ENCODE measurements around the gene ATP6V1B1. TPM values are rescaled to one million over a fixed set of nuclear protein-coding genes. Genes with fewer than 3 reads are reported as not detected.

The ATP6V1B1 gene
- total and polyA plus RNA-seq, 2 experiments from 2014 or later = not detected

DNA sequence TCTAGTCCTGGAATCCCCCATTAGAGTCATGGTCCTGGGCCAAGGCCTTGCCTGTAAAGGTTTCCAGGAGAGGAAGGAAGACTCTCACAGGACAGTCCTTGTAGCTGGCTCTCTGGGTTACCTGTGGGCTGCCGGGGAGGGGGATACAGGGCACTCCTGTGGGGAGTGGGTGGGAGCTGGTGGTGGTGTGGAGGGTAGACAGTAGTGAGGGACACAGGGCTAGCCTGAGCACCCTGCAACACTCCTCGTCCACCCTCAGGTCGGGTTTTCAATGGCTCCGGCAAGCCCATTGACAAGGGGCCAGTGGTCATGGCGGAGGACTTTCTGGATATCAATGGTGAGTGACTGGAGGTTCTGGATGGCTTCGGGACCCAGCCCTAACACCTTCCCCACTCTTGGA lies 23.1 kb downstream of the ATP6V1B1 start:
- H3K27me3 ChIP-seq (ENCODE audit: insufficient read depth) = peaks cover 30% of the 10 kb centered on the region

More for the DNA sequence above, 23.1 kb downstream of the ATP6V1B1 start:
- Histone ChIP-seq H4K20me1 (replicated peaks; ENCODE audit: insufficient read depth) (no peaks in the 10 kb centered on the region), H3K4me1 (ENCODE audit: insufficient read depth) (no peaks in the 10 kb centered on the region), H2AFZ (no peak overlapping the region), H3K27ac (ENCODE audit: low read depth) (no peak overlapping the region), H3K79me2 (replicated peaks; ENCODE audit: insufficient read depth) (no peaks in the 10 kb centered on the region), H3K9me2 (ENCODE audit: insufficient read depth) (no peaks in the 10 kb centered on the region), H3K36me3 (ENCODE audit: insufficient read depth) (no peaks in the 10 kb centered on the region), H3K4me2 (no peak overlapping the region), H3F3A (replicated peaks; ENCODE audit: low read depth) (no peaks in the 10 kb centered on the region), H3K4me3 (no peak overlapping the region)
- Mint-ChIP-seq H3K9me3 (no peaks in the 10 kb centered on the region), H3K4me1 (no peaks in the 10 kb centered on the region; the same call in 2 of the 3 replicates), H3K36me3 (ENCODE audit: low read depth) (no peaks in the 10 kb centered on the region), H3K27ac (no peak overlapping the region), H3K27me3 (ENCODE audit: insufficient read depth, low read depth, poor library complexity) (peaks cover 38% of the 10 kb centered on the region), H3K4me3 (no peak overlapping the region)
- ATAC-seq = no peak
- TF ChIP-seq EZH2 (IDR thresholded peaks at IDR 0.05; ENCODE audit: low read depth, unreplicated experiment) = no peak
- TF ChIP-seq ETS1 (IDR thresholded peaks at IDR 0.05) = no peak
- no peak for TF ChIP-seq CREB1 (CRISPR knock-in tag; IDR thresholded peaks at IDR 0.05; ENCODE audit: low read depth)
- TF ChIP-seq EZH2phosphoT487 (IDR thresholded peaks at IDR 0.05; ENCODE audit: unreplicated experiment) = no peak
- no peak for TF ChIP-seq NANOG (IDR thresholded peaks at IDR 0.05; ENCODE audit: borderline replicate concordance)
- TF ChIP-seq JUNB (IDR thresholded peaks at IDR 0.05; ENCODE audit: unreplicated experiment) = no peak
- TF ChIP-seq STAT1 (IDR thresholded peaks at IDR 0.05; ENCODE audit: unreplicated experiment) = no peak
- no peak for TF ChIP-seq ZNF114 (CRISPR knock-in tag; IDR thresholded peaks at IDR 0.05)
- TF ChIP-seq CTCF (conservative IDR thresholded peaks at IDR 0.05; ENCODE audit: low read depth in 2 of 2) = no peak
- no peak for TF ChIP-seq POLR2AphosphoS5 (IDR thresholded peaks at IDR 0.05; ENCODE audit: low read depth)
- TF ChIP-seq REST (IDR thresholded peaks at IDR 0.05; ENCODE audit: unreplicated experiment) = no peak
- TF ChIP-seq, protein P1, sequence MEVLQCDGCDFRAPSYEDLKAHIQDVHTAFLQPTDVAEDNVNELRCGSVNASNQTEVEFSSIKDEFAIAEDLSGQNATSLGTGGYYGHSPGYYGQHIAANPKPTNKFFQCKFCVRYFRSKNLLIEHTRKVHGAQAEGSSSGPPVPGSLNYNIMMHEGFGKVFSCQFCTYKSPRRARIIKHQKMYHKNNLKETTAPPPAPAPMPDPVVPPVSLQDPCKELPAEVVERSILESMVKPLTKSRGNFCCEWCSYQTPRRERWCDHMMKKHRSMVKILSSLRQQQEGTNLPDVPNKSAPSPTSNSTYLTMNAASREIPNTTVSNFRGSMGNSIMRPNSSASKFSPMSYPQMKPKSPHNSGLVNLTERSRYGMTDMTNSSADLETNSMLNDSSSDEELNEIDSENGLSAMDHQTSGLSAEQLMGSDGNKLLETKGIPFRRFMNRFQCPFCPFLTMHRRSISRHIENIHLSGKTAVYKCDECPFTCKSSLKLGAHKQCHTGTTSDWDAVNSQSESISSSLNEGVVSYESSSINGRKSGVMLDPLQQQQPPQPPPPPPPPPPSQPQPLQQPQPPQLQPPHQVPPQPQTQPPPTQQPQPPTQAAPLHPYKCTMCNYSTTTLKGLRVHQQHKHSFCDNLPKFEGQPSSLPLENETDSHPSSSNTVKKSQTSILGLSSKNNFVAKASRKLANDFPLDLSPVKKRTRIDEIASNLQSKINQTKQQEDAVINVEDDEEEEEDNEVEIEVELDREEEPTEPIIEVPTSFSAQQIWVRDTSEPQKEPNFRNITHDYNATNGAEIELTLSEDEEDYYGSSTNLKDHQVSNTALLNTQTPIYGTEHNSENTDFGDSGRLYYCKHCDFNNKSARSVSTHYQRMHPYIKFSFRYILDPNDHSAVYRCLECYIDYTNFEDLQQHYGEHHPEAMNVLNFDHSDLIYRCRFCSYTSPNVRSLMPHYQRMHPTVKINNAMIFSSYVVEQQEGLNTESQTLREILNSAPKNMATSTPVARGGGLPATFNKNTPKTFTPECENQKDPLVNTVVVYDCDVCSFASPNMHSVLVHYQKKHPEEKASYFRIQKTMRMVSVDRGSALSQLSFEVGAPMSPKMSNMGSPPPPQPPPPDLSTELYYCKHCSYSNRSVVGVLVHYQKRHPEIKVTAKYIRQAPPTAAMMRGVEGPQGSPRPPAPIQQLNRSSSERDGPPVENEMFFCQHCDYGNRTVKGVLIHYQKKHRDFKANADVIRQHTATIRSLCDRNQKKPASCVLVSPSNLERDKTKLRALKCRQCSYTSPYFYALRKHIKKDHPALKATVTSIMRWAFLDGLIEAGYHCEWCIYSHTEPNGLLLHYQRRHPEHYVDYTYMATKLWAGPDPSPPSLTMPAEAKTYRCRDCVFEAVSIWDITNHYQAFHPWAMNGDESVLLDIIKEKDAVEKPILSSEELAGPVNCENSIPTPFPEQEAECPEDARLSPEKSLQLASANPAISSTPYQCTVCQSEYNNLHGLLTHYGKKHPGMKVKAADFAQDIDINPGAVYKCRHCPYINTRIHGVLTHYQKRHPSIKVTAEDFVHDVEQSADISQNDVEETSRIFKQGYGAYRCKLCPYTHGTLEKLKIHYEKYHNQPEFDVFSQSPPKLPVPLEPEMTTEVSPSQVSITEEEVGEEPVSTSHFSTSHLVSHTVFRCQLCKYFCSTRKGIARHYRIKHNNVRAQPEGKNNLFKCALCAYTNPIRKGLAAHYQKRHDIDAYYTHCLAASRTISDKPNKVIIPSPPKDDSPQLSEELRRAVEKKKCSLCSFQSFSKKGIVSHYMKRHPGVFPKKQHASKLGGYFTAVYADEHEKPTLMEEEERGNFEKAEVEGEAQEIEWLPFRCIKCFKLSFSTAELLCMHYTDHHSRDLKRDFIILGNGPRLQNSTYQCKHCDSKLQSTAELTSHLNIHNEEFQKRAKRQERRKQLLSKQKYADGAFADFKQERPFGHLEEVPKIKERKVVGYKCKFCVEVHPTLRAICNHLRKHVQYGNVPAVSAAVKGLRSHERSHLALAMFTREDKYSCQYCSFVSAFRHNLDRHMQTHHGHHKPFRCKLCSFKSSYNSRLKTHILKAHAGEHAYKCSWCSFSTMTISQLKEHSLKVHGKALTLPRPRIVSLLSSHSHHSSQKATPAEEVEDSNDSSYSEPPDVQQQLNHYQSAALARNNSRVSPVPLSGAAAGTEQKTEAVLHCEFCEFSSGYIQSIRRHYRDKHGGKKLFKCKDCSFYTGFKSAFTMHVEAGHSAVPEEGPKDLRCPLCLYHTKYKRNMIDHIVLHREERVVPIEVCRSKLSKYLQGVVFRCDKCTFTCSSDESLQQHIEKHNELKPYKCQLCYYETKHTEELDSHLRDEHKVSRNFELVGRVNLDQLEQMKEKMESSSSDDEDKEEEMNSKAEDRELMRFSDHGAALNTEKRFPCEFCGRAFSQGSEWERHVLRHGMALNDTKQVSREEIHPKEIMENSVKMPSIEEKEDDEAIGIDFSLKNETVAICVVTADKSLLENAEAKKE (CRISPR knock-in tag; IDR thresholded peaks at IDR 0.05) = no peak
- TF ChIP-seq ZNF331 (CRISPR knock-in tag; IDR thresholded peaks at IDR 0.05; ENCODE audit: low read depth) = no peak
- DNase-seq (ENCODE audit: low spot score) = no peak
